Cerebellar nuclear complex (tissue), 1 donor: ENCODE measurements around the gene NAIF1.
"Not testable (repeated sequence)": the region's sequence is repeated elsewhere in the genome, so short reads cannot be mapped to it uniquely, and the experiment has no call there.

Source experiments
- DNase-seq, 2 experiments: peaks; one replicate each; lab custom pipeline; 2025; lab: John Stamatoyannopoulos, UW

Gene NAIF1, protein sequence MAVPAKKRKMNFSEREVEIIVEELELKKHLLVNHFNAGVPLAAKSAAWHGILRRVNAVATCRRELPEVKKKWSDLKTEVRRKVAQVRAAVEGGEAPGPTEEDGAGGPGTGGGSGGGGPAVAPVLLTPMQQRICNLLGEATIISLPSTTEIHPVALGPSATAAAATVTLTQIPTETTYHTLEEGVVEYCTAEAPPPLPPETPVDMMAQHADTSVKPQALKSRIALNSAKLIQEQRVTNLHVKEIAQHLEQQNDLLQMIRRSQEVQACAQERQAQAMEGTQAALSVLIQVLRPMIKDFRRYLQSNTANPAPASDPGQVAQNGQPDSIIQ

GRCh38 chr9:128066713-128067644 lies at the start of gene NAIF1:
Gene NAIF1, minus strand, starts transcription at chr9:128067320. Its CDS starts 219 bp downstream, at chr9:128067101.
- DNase-seq, result peak; percentile 92 to 99

DNA sequence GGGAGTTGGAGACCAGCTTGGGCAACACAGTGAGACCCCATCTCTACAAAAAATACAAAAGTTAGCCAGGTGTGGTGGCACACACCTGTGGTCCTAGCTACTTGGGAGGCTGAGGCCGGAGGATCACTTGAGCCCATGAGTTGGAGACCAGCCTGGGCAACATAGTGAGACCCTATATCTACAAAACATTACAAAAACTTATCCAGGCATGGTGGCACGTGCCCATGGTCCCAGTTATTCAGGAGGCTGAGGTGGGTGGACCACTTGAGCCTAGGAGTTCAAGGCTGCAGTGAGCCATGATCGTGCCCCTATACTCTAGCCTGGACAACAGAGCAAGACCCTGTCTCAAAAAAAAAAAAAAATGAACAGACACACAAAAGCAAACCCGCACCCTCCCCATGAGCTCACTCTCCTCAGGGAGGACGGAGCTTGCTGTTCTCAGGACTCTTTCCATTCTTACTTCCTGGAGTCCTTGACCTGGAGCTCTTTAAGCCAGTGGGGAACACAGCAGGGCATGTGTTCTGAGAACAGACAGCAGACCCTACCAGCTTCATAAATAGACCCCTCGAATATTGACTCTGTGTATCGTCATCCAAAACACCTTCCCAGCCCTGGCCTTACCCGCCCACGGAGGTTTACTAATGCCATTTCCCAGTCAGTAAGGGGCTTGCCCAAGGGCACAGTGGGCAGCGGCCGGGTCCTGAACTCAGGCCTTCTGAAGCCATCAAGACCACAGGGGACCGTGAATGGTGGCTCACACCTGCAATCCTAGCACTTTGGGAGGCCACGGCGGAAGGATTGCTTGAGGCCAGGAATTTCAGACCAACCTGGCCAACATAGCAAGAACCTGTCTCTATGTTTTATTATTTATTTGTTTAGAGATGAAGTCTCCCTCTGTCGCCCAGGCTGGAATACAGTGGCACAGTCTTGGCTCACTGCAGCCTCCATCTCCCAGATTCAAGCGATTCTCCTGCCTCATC lies 49.3 kb upstream of the NAIF1 start:
- DNase-seq, result no peak

- no peak for DNase-seq
These were observed 48.3 kb upstream of the NAIF1 start for GRCh38 chr9:128115187-128116103.

DNA sequence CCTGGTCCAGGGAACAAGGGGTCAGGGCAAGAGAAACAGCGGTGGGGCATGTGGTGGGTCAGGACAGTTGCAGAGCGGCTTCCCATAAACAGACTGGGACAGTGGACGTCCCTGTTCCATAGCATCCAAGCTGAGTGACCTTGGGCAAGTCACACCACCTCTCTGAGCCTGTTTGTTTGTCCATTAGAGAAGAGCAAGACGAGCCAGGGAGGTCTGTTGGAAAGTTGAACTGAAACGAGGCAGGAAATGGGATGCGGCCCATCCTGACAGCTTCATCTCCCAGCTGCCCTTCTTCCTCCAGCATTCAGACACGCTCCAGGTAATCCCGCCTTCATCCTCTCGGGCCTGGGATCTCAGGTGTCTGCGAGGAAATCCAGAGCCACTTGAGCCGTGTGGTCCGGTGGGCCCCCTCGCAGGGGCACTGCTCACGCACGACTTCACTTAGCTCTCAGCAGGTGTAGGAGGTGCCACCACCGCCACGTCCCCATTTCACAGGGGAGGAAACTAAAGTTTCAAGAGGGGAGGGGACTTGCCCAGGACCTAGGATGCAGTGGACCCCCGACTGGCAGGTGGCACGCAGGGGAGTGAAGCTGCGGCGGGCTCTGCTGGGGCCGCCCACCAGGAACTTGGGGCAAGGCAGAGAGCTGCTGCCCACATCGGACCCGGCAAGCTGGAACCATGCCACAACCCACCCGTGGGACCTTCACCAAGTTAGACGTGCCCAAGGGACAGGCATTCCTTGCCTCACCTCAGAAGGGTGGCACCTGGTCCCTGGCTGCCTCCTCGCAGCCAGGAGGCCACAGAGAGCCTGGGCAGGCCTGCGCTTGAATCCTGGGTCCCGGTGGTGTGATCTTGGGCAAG lies 47.4 kb upstream of the NAIF1 start:
- DNase-seq, result no peak

DNA sequence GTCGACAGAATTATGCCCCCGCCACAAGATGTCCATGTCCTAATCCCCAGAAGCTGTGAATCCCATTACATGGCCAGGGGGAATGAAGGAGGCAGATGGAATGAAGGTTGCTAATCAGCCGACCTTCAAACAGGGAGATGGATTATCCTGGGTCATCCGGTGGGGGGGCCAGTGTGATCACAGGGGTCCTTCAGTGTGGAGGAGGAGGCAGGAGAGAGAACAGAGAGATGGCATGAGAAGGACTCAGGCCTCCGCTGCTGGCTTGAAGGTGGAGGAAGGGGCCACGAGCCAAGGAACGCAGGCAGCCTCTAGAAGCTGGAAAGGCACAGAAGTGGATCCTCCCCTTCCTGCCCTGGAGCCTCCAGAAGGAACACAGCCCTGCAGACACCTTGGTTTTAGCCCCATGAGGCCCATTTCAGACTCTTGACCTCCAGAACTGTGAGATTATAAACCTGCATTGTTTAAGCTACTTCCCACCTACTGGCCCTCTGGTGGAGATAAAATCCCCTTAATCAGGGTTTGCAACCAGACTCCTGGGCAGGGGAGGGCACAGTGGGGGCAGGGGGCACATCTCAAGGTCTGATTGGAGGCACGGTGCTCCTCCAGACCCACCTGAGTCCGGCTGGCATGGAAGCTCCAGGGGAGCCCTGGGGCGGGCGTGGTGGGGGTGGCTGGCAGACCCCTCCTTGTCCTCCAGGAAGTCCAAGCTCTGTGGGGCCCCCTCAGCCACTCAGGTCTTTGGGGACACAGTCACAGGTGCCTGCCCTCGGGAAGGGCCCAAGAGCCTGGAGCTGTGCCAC lies 46.6 kb upstream of the NAIF1 start:
- DNase-seq, result no peak

GRCh38 chr9:128111726-128112125 lies 44.6 kb upstream of the NAIF1 start:
- DNase-seq, result not testable (repeated sequence)

DNA sequence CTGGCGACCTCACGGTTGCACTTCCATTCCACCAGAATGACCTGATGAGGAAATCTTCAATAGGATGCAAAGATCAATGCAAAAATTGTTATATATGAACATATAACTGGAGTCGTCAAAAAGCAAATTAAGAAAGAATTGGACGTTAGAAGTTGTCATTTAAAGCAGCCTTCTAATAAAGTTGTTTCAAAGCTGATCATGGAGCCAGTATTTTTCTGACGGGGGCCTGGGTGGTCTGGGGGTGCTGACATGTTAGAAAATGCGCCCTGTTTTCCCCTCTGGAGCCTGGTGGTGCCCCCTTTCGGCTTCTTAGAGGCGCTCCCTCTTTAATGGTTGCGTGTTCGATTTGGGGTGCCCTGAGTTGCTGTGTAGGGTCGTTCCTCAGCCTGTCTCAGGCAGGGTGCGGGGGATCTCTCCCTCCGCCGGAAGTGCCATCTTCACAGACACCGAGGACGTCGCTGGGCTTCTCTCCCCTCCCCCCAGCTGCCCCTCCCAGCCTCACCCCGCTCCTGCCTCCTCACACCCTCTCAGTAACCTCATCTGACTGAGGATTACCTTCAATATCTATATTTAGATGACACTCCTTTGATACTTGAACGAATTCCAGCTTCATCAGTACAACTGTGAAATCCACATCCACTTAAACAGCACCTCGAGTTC lies 42.1 kb upstream of the NAIF1 start:
- DNase-seq, result no peak

DNA sequence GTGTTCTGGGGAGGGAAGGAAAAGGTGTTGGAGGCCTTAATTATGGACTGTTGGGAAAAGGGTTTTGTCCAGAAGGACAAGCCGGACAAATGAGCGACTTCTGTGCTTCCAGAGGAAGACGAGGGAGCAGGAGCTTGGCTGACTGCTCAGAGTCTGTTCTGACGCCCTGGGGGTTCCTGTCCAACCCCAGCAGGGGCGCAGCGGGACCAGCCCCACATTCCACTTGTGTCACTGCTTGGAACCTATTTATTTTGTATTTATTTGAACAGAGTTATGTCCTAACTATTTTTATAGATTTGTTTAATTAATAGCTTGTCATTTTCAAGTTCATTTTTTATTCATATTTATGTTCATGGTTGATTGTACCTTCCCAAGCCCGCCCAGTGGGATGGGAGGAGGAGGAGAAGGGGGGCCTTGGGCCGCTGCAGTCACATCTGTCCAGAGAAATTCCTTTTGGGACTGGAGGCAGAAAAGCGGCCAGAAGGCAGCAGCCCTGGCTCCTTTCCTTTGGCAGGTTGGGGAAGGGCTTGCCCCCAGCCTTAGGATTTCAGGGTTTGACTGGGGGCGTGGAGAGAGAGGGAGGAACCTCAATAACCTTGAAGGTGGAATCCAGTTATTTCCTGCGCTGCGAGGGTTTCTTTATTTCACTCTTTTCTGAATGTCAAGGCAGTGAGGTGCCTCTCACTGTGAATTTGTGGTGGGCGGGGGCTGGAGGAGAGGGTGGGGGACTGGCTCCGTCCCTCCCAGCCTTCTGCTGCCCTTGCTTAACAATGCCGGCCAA lies 41.3 kb upstream of the NAIF1 start:
- no peak for DNase-seq

GRCh38 chr9:128107468-128108268 lies 40.5 kb upstream of the NAIF1 start:
- no peak for DNase-seq

- no peak for DNase-seq
These were observed 39.9 kb upstream of the NAIF1 start for GRCh38 chr9:128106940-128107467.

DNA sequence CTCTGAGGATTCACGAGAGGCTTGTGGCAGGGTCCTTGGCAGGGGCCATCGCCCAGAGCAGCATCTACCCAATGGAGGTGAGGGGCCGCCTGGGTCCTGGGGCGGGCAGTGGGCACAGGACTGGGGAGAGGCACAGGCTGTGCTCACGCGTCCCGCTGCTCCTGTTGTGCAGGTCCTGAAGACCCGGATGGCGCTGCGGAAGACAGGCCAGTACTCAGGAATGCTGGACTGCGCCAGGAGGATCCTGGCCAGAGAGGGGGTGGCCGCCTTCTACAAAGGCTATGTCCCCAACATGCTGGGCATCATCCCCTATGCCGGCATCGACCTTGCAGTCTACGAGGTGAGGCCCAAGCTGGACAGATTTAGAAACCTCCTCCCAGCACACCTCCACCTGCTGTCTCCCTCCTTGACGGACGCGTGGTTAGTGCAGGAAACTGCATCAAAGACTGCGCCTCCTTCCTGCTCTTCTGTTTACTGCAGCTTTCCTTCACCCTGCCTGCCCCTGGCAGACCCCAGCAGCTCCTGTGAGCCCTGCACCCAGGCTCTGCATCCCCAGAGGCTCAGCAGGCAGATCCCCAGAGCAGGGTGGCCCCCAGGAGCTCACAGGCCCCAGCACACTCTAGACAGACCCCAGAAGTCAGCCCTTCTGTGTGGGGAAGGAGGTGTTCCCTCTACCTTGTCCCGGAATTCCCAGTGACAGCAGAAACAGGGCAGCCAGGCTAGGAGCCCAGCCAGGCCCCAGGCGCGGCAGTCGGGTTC lies 39.2 kb upstream of the NAIF1 start:
- no peak for DNase-seq

DNA sequence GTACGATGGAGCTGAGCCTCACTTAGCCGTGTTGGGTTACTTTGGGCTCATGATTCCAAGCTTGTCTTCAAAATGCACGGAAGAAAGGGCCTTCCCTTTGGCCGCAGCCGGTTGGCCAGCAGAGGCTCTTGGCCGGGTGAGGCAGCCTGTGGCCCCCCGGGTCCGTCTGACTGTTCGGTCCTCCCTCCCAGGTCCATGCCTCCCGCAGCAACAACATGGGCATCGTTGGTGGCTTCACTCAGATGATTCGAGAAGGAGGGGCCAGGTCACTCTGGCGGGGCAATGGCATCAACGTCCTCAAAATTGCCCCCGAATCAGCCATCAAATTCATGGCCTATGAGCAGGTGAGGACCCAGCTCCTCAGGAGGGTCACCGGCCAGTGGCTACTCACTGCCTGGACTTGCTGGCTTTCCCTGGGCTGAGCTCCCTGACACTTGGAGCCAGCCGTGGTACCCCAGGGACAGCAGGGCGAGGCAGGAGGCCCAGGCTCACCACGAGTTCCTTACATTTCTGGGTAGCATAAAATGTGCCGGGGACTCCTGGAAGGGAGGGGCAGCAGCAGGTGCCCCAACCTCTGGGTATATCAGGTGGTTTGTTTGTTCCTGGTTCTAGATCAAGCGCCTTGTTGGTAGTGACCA lies 38.5 kb upstream of the NAIF1 start:
- DNase-seq, result no peak

DNA sequence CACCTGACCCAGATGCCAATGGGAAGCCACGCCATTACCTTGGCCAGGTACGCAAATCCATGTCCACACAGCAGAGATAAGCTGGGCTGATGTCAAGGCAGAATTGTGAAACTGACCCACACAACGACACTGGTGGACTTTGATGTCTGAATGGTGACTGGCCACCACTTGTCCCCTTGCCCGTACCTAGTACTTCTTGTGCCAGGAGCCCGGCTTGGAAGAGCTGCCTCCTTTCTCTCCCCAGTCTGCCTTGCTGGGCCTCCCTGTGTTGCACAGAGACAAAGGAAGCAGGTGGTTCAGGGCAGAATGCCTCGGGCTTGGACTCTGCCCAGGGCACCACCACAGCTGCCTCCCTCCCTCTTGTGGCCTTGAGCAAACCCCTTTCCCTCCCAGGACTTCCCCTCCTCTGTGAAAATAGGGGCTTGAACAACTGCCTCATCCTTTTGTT lies 37.1 kb upstream of the NAIF1 start:
- no peak for DNase-seq

DNA sequence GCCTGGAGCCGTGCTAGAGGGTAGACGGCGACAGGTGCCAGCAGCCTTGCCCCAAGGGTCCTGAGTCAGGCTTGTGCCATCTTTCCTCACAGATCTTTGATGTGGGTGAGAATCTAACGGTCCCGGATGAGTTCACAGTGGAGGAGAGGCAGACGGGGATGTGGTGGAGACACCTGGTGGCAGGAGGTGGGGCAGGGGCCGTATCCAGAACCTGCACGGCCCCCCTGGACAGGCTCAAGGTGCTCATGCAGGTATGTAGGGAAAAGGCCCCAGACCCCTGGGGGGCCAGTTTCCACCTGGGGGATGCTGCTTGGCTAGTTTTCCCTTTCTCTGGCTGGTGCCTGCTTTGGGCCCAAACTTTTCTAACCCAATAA lies 36.5 kb upstream of the NAIF1 start:
- no peak for DNase-seq
